CD4-positive, alpha-beta memory T cell (primary cell): ENCODE measurements around the gene LSM6. TPM values are rescaled to one million over a fixed set of nuclear protein-coding genes. Genes with fewer than 3 reads are reported as not detected.

Source experiments
- CTCF ChIA-PET: fragments of 350-600 bp; sonication (Branson Sonifier 250); formaldehyde crosslinking; loops from one replicate; lab custom pipeline; 2021; ENCODE audit warnings: inconsistent platforms; ENCODE audit not compliant: partially characterized antibody; lab: Charles Lee
- POLR2A ChIA-PET: fragments of 350-600 bp; sonication (Branson Sonifier 250); formaldehyde crosslinking; loops from one replicate; lab custom pipeline; 2021; ENCODE audit not compliant: partially characterized antibody; lab: Charles Lee
- DNase-seq, 5 donors: peaks; one replicate each; pipeline versions ENCODE4 v3.0.0 to v3.0.0-alpha.2; 2020 to 2022; ENCODE audit warnings: mixed read lengths in 1 of 5
- H3K27ac ChIP-seq: one replicate; pipeline ENCODE4 v1.7.0; 2013; ENCODE audit warnings: low read depth, low read length
- H3K27me3 ChIP-seq: 2 replicates; pipeline ENCODE4 v1.7.0; 2013; ENCODE audit warnings: mild to moderate bottlenecking, low read length, moderate library complexity; ENCODE audit not compliant: insufficient read depth
- H3K36me3 ChIP-seq: 2 replicates; pipeline ENCODE4 v1.7.0; 2013; ENCODE audit warnings: mild to moderate bottlenecking, low read length, moderate library complexity; ENCODE audit not compliant: insufficient read depth
- H3K4me1 ChIP-seq: 2 replicates; pipeline ENCODE4 v1.7.0; 2013; ENCODE audit warnings: mild to moderate bottlenecking, low read length, moderate library complexity; ENCODE audit not compliant: insufficient read depth
- H3K4me3 ChIP-seq, 2 donors: one replicate each; pipeline ENCODE4 v1.7.0; 2013; ENCODE audit warnings: low read length in 2 of 2, mild to moderate bottlenecking in 1 of 2
- H3K9me3 ChIP-seq, 2 donors: one replicate each; pipeline ENCODE4 v1.7.0; 2013; ENCODE audit warnings: low read length in 2 of 2, control low read depth in 1 of 2; ENCODE audit not compliant: control insufficient read depth in 1 of 2
- H3K27ac Mint-ChIP-seq, 7 donors: one replicate each; pipeline ENCODE4 v1.8.0; 2020 to 2021; ENCODE audit warnings: mixed read lengths in 7 of 7, mild to moderate bottlenecking in 6 of 7, inconsistent platforms in 3 of 7, moderate library complexity in 3 of 7
- H3K27me3 Mint-ChIP-seq, 2 donors: one replicate each; pipeline ENCODE4 v1.8.0; 2020 to 2021; ENCODE audit warnings: mixed read lengths in 2 of 2
- H3K36me3 Mint-ChIP-seq, 2 donors: one replicate each; pipeline ENCODE4 v1.8.0; 2020 to 2021; ENCODE audit warnings: mixed read lengths in 2 of 2, inconsistent platforms in 1 of 2, mild to moderate bottlenecking in 1 of 2
- H3K4me1 Mint-ChIP-seq, 4 donors: one replicate each; pipeline ENCODE4 v1.8.0; 2020 to 2021; ENCODE audit warnings: mixed read lengths in 4 of 4, mild to moderate bottlenecking in 1 of 4
- H3K4me3 Mint-ChIP-seq, 8 donors: one replicate each; pipeline ENCODE4 v1.8.0; 2020 to 2021; ENCODE audit warnings: mixed read lengths in 8 of 8, mild to moderate bottlenecking in 7 of 8, moderate library complexity in 6 of 8, inconsistent platforms in 3 of 8
- H3K9me3 Mint-ChIP-seq, 8 donors: one replicate each; pipeline ENCODE4 v1.8.0; 2020 to 2021; ENCODE audit warnings: mixed read lengths in 8 of 8, mild to moderate bottlenecking in 5 of 8, inconsistent platforms in 3 of 8, moderate library complexity in 1 of 8
- intact Hi-C: fragments of 100-400 bp; cut with micrococcal nuclease; formaldehyde crosslinking; loops from one replicate; pipeline ENCODE4 v1.15.1; 2023
- polyA plus RNA-seq, 2 donors: library from polyadenylated mRNA; unstranded; fragments of 300-500 nt; fragmentation: Illumina TruSeq; gene quantifications; one replicate each; pipeline ENCODE4 v1.2.3, GENCODE V29; 2021
- total RNA-seq, 2 experiments: library from RNA; stranded (reverse); gene quantifications; one replicate each; pipeline ENCODE4 v1.2.3, GENCODE V29; 2021

Gene LSM6
- total and polyA plus RNA-seq, 4 experiments from 2014 or later = 47.7 to 76.3 (median 63.5) TPM

DNA sequence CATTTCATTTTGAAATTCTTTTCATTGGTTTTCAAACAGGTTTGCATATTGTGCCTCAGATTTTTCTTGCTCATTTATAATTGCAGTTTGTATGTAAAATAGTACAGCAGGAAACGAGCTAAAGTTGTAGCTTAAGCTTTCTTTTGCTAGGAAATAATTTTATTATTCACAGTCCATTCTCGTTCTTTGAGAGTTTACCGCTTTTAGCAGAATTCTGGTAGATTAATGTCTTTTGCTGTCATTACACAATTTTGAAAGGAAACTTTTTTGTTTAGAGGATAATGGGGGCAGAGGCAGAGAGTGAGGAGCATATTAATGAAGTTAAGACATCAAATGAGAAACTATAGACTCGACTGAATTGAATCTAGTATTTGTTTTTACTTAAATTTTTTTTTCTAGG, 10.5 kb downstream of the LSM6 start:
- Mint-ChIP-seq H3K27ac (peak overlapping the region in 2 of 7 donors; percentile 23 to 46), H3K27me3 (no peaks in the 10 kb centered on the region), H3K4me3 (no peak overlapping the region), H3K9me3 (peaks cover 0 to 3% (median 0%) of the 10 kb centered on the region in 8 donors), H3K36me3 (peaks cover 53 to 67% of the 10 kb centered on the region in 2 donors), H3K4me1 (peaks cover 10 to 18% (median 13%) of the 10 kb centered on the region in 4 donors)
- CTCF ChIA-PET = no interaction called here
- H3K27ac ChIP-seq = no peak overlapping the region
- H3K27me3 ChIP-seq = no peaks in the 10 kb centered on the region
- no peaks in the 10 kb centered on the region for H3K9me3 ChIP-seq
- intact Hi-C loops = no loop called here
- POLR2A ChIA-PET = no interaction called here
- peaks cover 35% of the 10 kb centered on the region for H3K36me3 ChIP-seq
- no peak overlapping the region for H3K4me3 ChIP-seq
- no peaks in the 10 kb centered on the region for H3K4me1 ChIP-seq
- DNase-seq = no peak

DNA sequence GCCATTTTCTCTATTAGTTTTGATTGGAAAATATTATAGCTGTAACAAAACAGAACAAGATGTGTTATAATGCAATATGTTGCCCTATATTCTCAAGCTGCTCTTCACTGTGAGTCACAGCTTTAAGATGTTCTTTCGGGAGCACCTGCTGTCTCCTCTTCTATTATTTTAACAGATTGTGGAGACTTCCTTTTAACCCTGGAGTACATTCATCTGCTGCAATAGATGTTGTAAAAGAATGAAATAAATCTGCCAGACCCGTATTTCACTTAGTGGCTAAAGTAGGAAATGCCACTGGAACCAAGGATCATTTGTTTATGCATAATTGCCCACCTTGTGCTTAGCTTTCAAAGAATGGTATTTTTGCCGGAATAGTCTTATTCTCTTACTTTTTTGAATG, 11.1 kb downstream of the LSM6 start:
- POLR2A ChIA-PET = no interaction called here
- Histone ChIP-seq H3K4me1 (no peaks in the 10 kb centered on the region), H3K9me3 (no peaks in the 10 kb centered on the region), H3K27me3 (no peaks in the 10 kb centered on the region), H3K36me3 (peaks cover 35% of the 10 kb centered on the region), H3K4me3 (no peak overlapping the region), H3K27ac (no peak overlapping the region)
- no peaks in the 10 kb centered on the region for H3K27me3 Mint-ChIP-seq
- no peak overlapping the region for H3K4me3 Mint-ChIP-seq
- peaks cover 0 to 3% (median 0%) of the 10 kb centered on the region in 8 donors for H3K9me3 Mint-ChIP-seq
- H3K36me3 Mint-ChIP-seq = peaks cover 58 to 72% of the 10 kb centered on the region in 2 donors
- intact Hi-C loops = no loop called here
- CTCF ChIA-PET = no interaction called here
- peaks cover 7 to 15% (median 9%) of the 10 kb centered on the region in 4 donors for H3K4me1 Mint-ChIP-seq
- no peak overlapping the region for H3K27ac Mint-ChIP-seq
- no peak for DNase-seq

GRCh38 chr4:146190456-146190855, 14.9 kb downstream of the LSM6 start:
- DNase-seq = no peak
- H3K36me3 Mint-ChIP-seq = peaks cover 47 to 56% of the 10 kb centered on the region in 2 donors
- H3K9me3 Mint-ChIP-seq = peaks cover 0 to 3% (median 0%) of the 10 kb centered on the region in 8 donors
- H3K27me3 Mint-ChIP-seq = no peaks in the 10 kb centered on the region
- peaks cover 0 to 4% (median 1%) of the 10 kb centered on the region in 4 donors for H3K4me1 Mint-ChIP-seq
- Histone ChIP-seq H3K27me3 (no peaks in the 10 kb centered on the region), H3K9me3 (no peaks in the 10 kb centered on the region), H3K4me1 (no peaks in the 10 kb centered on the region), H3K27ac (no peak overlapping the region), H3K36me3 (peaks cover 35% of the 10 kb centered on the region), H3K4me3 (no peak overlapping the region)
- ChIA-PET CTCF (no interaction called here), POLR2A (no interaction called here)
- H3K4me3 Mint-ChIP-seq = no peak overlapping the region
- H3K27ac Mint-ChIP-seq = no peak overlapping the region
- intact Hi-C loops = no loop called here

GRCh38 chr4:146191766-146192458, 16.4 kb downstream of the LSM6 start:
- Histone ChIP-seq H3K4me1 (no peaks in the 10 kb centered on the region), H3K9me3 (no peaks in the 10 kb centered on the region), H3K4me3 (no peak overlapping the region), H3K36me3 (peaks cover 30% of the 10 kb centered on the region), H3K27ac (no peak overlapping the region), H3K27me3 (no peaks in the 10 kb centered on the region)
- CTCF ChIA-PET = no interaction called here
- Mint-ChIP-seq H3K27ac (no peak overlapping the region), H3K4me3 (no peak overlapping the region), H3K9me3 (peaks cover 0 to 3% (median 0%) of the 10 kb centered on the region in 8 donors), H3K36me3 (peaks cover 37 to 44% of the 10 kb centered on the region in 2 donors), H3K27me3 (no peaks in the 10 kb centered on the region), H3K4me1 (peaks cover 0 to 4% (median 0%) of the 10 kb centered on the region in 4 donors)
- no peak for DNase-seq
- intact Hi-C loops = no loop called here
- POLR2A ChIA-PET = no interaction called here

- Histone ChIP-seq H3K36me3 (peaks cover 15% of the 10 kb centered on the region), H3K4me1 (no peaks in the 10 kb centered on the region), H3K27ac (no peak overlapping the region), H3K9me3 (no peaks in the 10 kb centered on the region), H3K4me3 (no peak overlapping the region), H3K27me3 (no peaks in the 10 kb centered on the region)
- Mint-ChIP-seq H3K36me3 (peaks cover 24 to 30% of the 10 kb centered on the region in 2 donors), H3K4me1 (peaks cover 0 to 4% (median 0%) of the 10 kb centered on the region in 4 donors), H3K4me3 (no peak overlapping the region), H3K27me3 (no peaks in the 10 kb centered on the region), H3K9me3 (no peaks in the 10 kb centered on the region), H3K27ac (no peak overlapping the region)
- DNase-seq = no peak
- ChIA-PET POLR2A (no interaction called here), CTCF (interaction anchor here (1.2 kb wide), 1 partner anchor 11 kb away, joined by 3 read pairs; no protein-coding TSS in a partner anchor)
- intact Hi-C loops = no loop called here
These were observed 18.1 kb downstream of the LSM6 start for GRCh38 chr4:146193628-146194027.

DNA sequence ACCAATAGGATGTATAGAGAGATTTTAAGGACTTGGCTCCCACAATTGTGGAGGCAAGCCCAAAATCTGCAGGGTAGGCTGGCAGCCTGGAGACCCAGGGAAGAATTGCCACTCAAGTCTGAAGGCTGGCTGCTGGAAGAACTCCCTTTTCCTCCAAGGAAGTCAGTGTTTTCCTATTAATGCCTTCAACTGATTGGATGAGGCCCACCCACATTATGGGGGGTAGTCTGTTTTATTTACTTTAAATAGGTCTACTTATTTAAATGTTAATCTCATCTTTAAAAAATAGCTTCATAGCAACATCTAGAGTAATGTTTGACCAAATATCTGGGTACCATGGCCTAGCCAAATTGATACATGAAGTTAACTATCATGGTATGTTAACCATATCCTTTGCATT, 18.7 kb downstream of the LSM6 start:
- Histone ChIP-seq H3K36me3 (peaks cover 13% of the 10 kb centered on the region), H3K27me3 (no peaks in the 10 kb centered on the region), H3K9me3 (no peaks in the 10 kb centered on the region), H3K4me1 (no peaks in the 10 kb centered on the region), H3K4me3 (no peak overlapping the region), H3K27ac (no peak overlapping the region)
- peaks cover 20 to 24% of the 10 kb centered on the region in 2 donors for H3K36me3 Mint-ChIP-seq
- H3K27ac Mint-ChIP-seq = no peak overlapping the region
- H3K27me3 Mint-ChIP-seq = no peaks in the 10 kb centered on the region
- ChIA-PET CTCF (interaction anchor here (1.2 kb wide), 1 partner anchor 10 kb away, joined by 3 read pairs; no protein-coding TSS in a partner anchor), POLR2A (no interaction called here)
- H3K4me1 Mint-ChIP-seq = peaks cover 0 to 4% (median 0%) of the 10 kb centered on the region in 4 donors
- intact Hi-C loops = no loop called here
- no peak for DNase-seq
- no peaks in the 10 kb centered on the region for H3K9me3 Mint-ChIP-seq
- H3K4me3 Mint-ChIP-seq = no peak overlapping the region

DNA sequence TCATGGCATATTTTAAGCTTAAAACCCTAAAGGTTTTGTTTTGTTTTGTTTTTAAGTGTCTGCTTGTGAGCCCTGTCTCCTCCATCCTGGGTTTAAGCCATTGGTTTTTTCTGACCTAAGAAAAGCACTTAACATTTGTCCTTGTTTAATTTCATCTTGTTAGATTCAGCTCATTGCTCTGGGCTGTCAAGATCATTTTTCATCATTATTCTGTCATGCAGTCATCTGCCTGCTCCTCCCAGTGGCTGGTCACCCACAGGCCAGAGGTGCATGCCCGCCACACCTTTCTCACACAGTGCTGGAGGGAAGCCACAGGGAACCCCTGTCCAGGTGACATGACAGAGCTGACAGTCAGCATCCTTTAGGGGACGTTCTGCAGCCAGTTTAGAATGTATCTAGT, 27.1 kb downstream of the LSM6 start:
- no peak for DNase-seq
- Histone ChIP-seq H3K36me3 (no peaks in the 10 kb centered on the region), H3K27ac (no peak overlapping the region), H3K4me3 (no peak overlapping the region), H3K9me3 (no peaks in the 10 kb centered on the region), H3K4me1 (no peaks in the 10 kb centered on the region), H3K27me3 (no peaks in the 10 kb centered on the region)
- H3K4me3 Mint-ChIP-seq = no peak overlapping the region
- H3K36me3 Mint-ChIP-seq = peaks cover 11 to 37% of the 10 kb centered on the region in 2 donors
- no peak overlapping the region for H3K27ac Mint-ChIP-seq
- intact Hi-C loops = no loop called here
- POLR2A ChIA-PET = no interaction called here
- H3K4me1 Mint-ChIP-seq = no peaks in the 10 kb centered on the region
- peaks cover 0 to 5% (median 3%) of the 10 kb centered on the region in 8 donors for H3K9me3 Mint-ChIP-seq
- peaks cover 0 to 5% of the 10 kb centered on the region in 2 donors for H3K27me3 Mint-ChIP-seq
- CTCF ChIA-PET = interaction anchor here (0.9 to 1.3 kb wide), 2 partner anchors 112 to 363 kb away, joined by 3 read pairs; no protein-coding TSS in a partner anchor
